BLaER1 treated with 17β-estradiol and CSF1 and Interleukin-3, amounts not matched to agents 10 nM and 100 nM (cell line): Measurements from ENCODE around the gene SNED1.

ENCODE experiments used
- H3K27ac ChIP-seq, 11 experiments: shearing (Covaris generic); formaldehyde crosslinking; 2 replicates each; pipeline ENCODE4 v1.8.1; 2022
- H3K27me3 ChIP-seq, 11 experiments: shearing (Covaris generic); formaldehyde crosslinking; 2 replicates each; pipeline ENCODE4 v1.8.1; 2022
- H3K36me3 ChIP-seq, 11 experiments: shearing (Covaris generic); formaldehyde crosslinking; 2 replicates each; pipeline ENCODE4 v1.8.1; 2022
- H3K4me1 ChIP-seq, 10 experiments: shearing (Covaris generic); formaldehyde crosslinking; 2 replicates each; pipeline ENCODE4 v1.8.1; 2022
- H3K4me2 ChIP-seq, 11 experiments: shearing (Covaris generic); formaldehyde crosslinking; 2 replicates each; pipeline ENCODE4 v1.8.1; 2022
- H3K4me3 ChIP-seq, 10 experiments: shearing (Covaris generic); formaldehyde crosslinking; 2 replicates each; pipeline ENCODE4 v1.8.1; 2022
- H3K9ac ChIP-seq, 11 experiments: shearing (Covaris generic); formaldehyde crosslinking; 2 replicates each; pipeline ENCODE4 v1.8.1; 2022
- H3K9me3 ChIP-seq, 11 experiments: shearing (Covaris generic); formaldehyde crosslinking; replicated peaks in 1 of 11; 2 replicates each; pipeline ENCODE4 v1.8.1; 2022
- H4K20me1 ChIP-seq, 11 experiments: shearing (Covaris generic); formaldehyde crosslinking; 2 replicates each; pipeline ENCODE4 v1.8.1; 2022
- Cebpa-rat ChIP-seq, 11 experiments: shearing (Covaris generic); IDR thresholded peaks; 2 replicates each; pipeline ENCODE4 v1.8.1; 2022

Gene SNED1

GRCh38 chr2:241108271-241109209 lies 110.1 kb downstream of the SNED1 start:
- H4K20me1 ChIP-seq, result peaks cover 0 to 7% (median 0%) of the 10 kb centered on the region in 11 experiments; a peak in 1 of 22 replicates
- no peak for TF ChIP-seq Cebpa-rat (IDR thresholded peaks at IDR 0.05)
- H3K4me2 ChIP-seq, result peak overlapping the region; percentile 46 to 81 (median 63)
- peak overlapping the region in 1 of 11 experiments; percentile 18; a peak in 2 of 22 replicates for H3K9ac ChIP-seq
- no peak overlapping the region for H3K4me3 ChIP-seq
- H3K27me3 ChIP-seq, result no peaks in the 10 kb centered on the region
- H3K27ac ChIP-seq, result peak overlapping the region in 10 of 11 experiments; percentile 22 to 73 (median 58); a peak in 18 of 22 replicates
- no peaks in the 10 kb centered on the region for H3K9me3 ChIP-seq
- peaks cover 0 to 49% (median 28%) of the 10 kb centered on the region in 11 experiments; a peak in 14 of 22 replicates for H3K36me3 ChIP-seq
- peaks cover 26 to 77% (median 56%) of the 10 kb centered on the region in 10 experiments for H3K4me1 ChIP-seq

DNA sequence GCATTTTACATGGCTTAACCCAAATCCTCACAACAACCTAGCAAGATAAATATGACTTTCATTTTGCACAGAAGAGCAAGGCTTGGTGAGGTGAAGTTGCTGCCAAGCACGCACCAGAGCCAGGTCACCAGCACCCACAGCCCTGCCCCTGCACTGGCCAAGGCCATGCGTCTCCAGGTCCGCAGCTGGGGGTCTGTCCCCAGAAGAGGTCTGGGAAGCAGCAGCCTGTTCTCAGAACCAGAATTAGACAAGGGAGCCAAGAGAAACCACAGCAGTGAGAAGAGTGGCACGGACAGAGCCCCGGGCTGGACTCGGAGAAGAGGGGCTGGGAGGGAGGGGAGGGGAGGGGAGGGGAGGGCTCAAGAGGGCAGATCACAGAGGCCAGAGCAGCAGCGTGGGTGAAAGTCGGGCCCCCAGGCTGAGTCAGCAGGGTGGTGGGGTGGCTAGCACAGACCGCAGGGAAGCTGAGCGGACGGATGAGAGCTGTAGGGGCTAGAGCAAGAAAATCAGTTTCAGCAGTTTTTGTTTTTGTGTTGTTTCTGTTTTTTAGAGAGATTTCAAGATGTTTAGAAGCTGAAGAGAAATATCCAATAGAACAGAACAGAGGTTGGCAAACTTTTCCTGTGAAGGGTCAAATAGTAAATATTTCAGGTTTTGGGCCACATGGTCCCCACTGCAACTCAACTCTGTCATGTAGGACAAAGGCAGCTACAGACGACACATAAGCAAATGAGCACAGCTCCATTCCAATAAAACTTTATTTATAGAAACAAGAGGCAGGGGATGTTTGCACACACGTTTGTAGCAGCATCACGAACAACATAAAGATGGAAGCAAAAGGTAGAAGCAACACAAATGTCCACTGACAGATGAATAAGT lies 111.0 kb downstream of the SNED1 start:
- TF ChIP-seq Cebpa-rat (IDR thresholded peaks at IDR 0.05), result no peak
- Histone ChIP-seq H4K20me1 (peaks cover 0 to 7% (median 0%) of the 10 kb centered on the region in 11 experiments; a peak in 1 of 22 replicates), H3K9ac (no peak overlapping the region), H3K4me1 (peaks cover 25 to 72% (median 52%) of the 10 kb centered on the region in 10 experiments), H3K9me3 (no peaks in the 10 kb centered on the region), H3K4me3 (no peak overlapping the region), H3K36me3 (peaks cover 2 to 58% (median 37%) of the 10 kb centered on the region in 11 experiments; a peak in 18 of 22 replicates), H3K27ac (peak overlapping the region in 8 of 11 experiments; percentile 35 to 73 (median 64); a peak in 13 of 22 replicates), H3K4me2 (peak overlapping the region; percentile 51 to 81 (median 65)), H3K27me3 (no peaks in the 10 kb centered on the region)

GRCh38 chr2:241110089-241110606 lies 111.7 kb downstream of the SNED1 start:
- Histone ChIP-seq H3K27ac (peak overlapping the region in 5 of 11 experiments; percentile 7 to 38 (median 22); a peak in 5 of 22 replicates), H3K4me2 (peak overlapping the region; percentile 12 to 70 (median 59); a peak in 20 of 22 replicates), H4K20me1 (peaks cover 0 to 7% (median 0%) of the 10 kb centered on the region in 11 experiments; a peak in 1 of 22 replicates), H3K4me3 (no peak overlapping the region), H3K9me3 (no peaks in the 10 kb centered on the region), H3K4me1 (peaks cover 25 to 71% (median 51%) of the 10 kb centered on the region in 10 experiments), H3K36me3 (peaks cover 8 to 65% (median 44%) of the 10 kb centered on the region in 11 experiments; a peak in 20 of 22 replicates), H3K27me3 (no peaks in the 10 kb centered on the region), H3K9ac (peak overlapping the region in 2 of 11 experiments; percentile 13 to 25; a peak in 2 of 22 replicates)
- TF ChIP-seq Cebpa-rat (IDR thresholded peaks at IDR 0.05), result no peak

DNA sequence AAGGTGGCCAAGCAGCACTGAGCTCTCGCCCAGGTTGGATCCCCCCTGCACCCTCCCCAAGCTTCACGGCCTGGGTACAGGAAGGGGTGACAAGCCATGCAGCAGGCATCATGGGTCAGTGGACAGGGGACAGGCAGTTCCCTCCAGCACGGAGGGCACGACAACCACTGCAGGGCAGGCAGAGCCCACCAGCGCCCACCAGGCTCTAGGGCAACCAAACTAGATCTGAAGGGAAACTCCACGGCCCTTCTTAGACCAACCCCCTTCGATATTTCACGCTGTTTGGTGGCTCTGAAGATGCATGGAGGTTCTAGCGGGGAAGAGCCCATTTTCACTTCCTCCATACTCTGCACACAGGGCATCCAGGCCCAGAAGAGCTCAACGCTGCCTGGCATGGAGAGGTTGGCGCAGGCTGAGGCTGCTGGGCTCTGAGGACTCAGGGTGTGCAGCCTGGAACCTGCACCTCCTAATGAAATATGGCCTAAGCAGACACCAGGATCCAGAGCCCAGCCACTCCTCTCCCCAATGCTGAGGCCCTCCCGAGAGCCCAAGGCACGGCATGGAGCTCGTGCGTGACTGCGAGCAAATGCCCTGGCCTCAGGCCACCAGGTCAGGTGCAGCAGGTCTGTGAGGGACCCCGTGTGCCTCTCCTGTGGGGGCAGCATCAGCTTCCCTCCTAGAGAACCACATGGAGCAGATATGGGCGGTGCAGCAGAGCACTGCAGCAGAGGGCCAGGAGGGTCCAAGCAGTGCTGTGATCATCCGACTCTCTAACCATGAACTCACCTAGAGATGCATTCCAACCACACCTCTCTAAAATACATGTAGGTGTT lies 112.4 kb downstream of the SNED1 start:
- H3K4me2 ChIP-seq, result peak overlapping the region; percentile 12 to 70 (median 59); a peak in 21 of 22 replicates
- no peaks in the 10 kb centered on the region for H3K27me3 ChIP-seq
- no peak for TF ChIP-seq Cebpa-rat (IDR thresholded peaks at IDR 0.05)
- no peak overlapping the region for H3K4me3 ChIP-seq
- H3K27ac ChIP-seq, result peak overlapping the region in 5 of 11 experiments; percentile 7 to 38 (median 25); a peak in 5 of 22 replicates
- no peaks in the 10 kb centered on the region for H3K9me3 ChIP-seq
- peaks cover 25 to 64% (median 44%) of the 10 kb centered on the region in 10 experiments for H3K4me1 ChIP-seq
- H3K9ac ChIP-seq, result peak overlapping the region in 3 of 11 experiments; percentile 35 to 38 (median 37); a peak in 3 of 22 replicates
- peaks cover 0 to 7% (median 0%) of the 10 kb centered on the region in 11 experiments; a peak in 2 of 22 replicates for H4K20me1 ChIP-seq
- H3K36me3 ChIP-seq, result peaks cover 11 to 71% (median 50%) of the 10 kb centered on the region in 11 experiments; a peak in 20 of 22 replicates

- H3K27ac ChIP-seq, result peak overlapping the region in 1 of 11 experiments; percentile 36; a peak in 1 of 22 replicates
- H3K9me3 ChIP-seq, result no peaks in the 10 kb centered on the region
- H3K36me3 ChIP-seq, result peaks cover 11 to 75% (median 54%) of the 10 kb centered on the region in 11 experiments; a peak in 20 of 22 replicates
- peak overlapping the region in 9 of 11 experiments; percentile 12 to 70 (median 63); a peak in 17 of 22 replicates for H3K4me2 ChIP-seq
- no peak for TF ChIP-seq Cebpa-rat (IDR thresholded peaks at IDR 0.05)
- H3K4me3 ChIP-seq, result no peak overlapping the region
- H3K27me3 ChIP-seq, result no peaks in the 10 kb centered on the region
- peaks cover 0 to 7% (median 0%) of the 10 kb centered on the region in 11 experiments; a peak in 2 of 22 replicates for H4K20me1 ChIP-seq
- peak overlapping the region in 4 of 11 experiments; percentile 35 to 58 (median 38); a peak in 6 of 22 replicates for H3K9ac ChIP-seq
- H3K4me1 ChIP-seq, result peaks cover 25 to 58% (median 41%) of the 10 kb centered on the region in 10 experiments
These were observed 113.0 kb downstream of the SNED1 start for GRCh38 chr2:241111440-241111805.

GRCh38 chr2:241112046-241112445 lies 113.6 kb downstream of the SNED1 start:
- Histone ChIP-seq H3K4me1 (peaks cover 25 to 53% (median 41%) of the 10 kb centered on the region in 10 experiments), H3K36me3 (peaks cover 11 to 75% (median 54%) of the 10 kb centered on the region in 11 experiments; a peak in 20 of 22 replicates), H3K9ac (no peak overlapping the region), H3K4me3 (no peak overlapping the region), H3K27ac (no peak overlapping the region), H4K20me1 (peaks cover 0 to 10% (median 0%) of the 10 kb centered on the region in 11 experiments; a peak in 2 of 22 replicates), H3K9me3 (no peaks in the 10 kb centered on the region), H3K4me2 (peak overlapping the region in 4 of 11 experiments; percentile 56 to 66 (median 64); a peak in 3 of 22 replicates), H3K27me3 (no peaks in the 10 kb centered on the region)
- no peak for TF ChIP-seq Cebpa-rat (IDR thresholded peaks at IDR 0.05)

GRCh38 chr2:241112592-241112991 lies 114.2 kb downstream of the SNED1 start:
- no peak overlapping the region for H3K27ac ChIP-seq
- peaks cover 11 to 74% (median 52%) of the 10 kb centered on the region in 11 experiments; a peak in 20 of 22 replicates for H3K36me3 ChIP-seq
- no peak overlapping the region for H3K4me3 ChIP-seq
- H4K20me1 ChIP-seq, result peaks cover 0 to 12% (median 0%) of the 10 kb centered on the region in 11 experiments; a peak in 2 of 22 replicates
- H3K4me1 ChIP-seq, result peaks cover 25 to 49% (median 41%) of the 10 kb centered on the region in 10 experiments
- no peak for TF ChIP-seq Cebpa-rat (IDR thresholded peaks at IDR 0.05)
- H3K9ac ChIP-seq, result no peak overlapping the region
- H3K9me3 ChIP-seq, result no peaks in the 10 kb centered on the region
- no peak overlapping the region; a peak in 1 of 22 replicates for H3K4me2 ChIP-seq
- H3K27me3 ChIP-seq, result no peaks in the 10 kb centered on the region
